ENCODE data around the gene COX7B2. TPM values are rescaled to one million over a fixed set of nuclear protein-coding genes. Genes with fewer than 3 reads are reported as not detected.

Gene COX7B2
- polyA plus RNA-seq, 3 donors, result not detected

DNA sequence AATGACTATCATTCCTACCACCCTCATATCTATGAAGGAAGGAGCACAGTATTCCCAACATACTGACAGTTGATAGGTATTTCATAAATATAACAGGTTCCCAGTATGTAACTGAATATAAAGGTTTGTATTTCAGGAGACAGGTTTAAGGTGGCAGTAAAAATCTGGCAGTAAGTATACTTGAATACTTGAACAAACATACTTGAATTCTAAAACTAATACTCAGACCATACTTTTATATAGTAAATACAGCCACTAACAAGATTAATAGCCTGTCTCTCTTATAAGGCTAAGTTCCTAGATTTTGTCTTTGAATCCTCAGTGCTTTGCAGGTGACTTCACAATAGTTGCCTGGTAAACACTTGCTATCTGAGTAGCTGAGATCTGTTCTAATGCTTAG, 46.6 kb upstream of the COX7B2 start:
- peaks cover 2 to 8% of the 10 kb centered on the region in 2 donors for H3K27me3 ChIP-seq (ENCODE audit: control insufficient read depth in 2 of 2, insufficient read depth in 2 of 2, low read length in 2 of 2)
- no peaks in the 10 kb centered on the region for H3K4me1 ChIP-seq (ENCODE audit: control insufficient read depth in 1 of 2, insufficient read depth in 2 of 2, low read length in 2 of 2)
- no peak for DNase-seq
- H3K27ac Mint-ChIP-seq, result no peak overlapping the region
- peaks cover 4 to 10% (median 6%) of the 10 kb centered on the region in 3 donors for H3K27me3 Mint-ChIP-seq (ENCODE audit: low read depth in 3 of 3)
- no peaks in the 10 kb centered on the region for H3K36me3 ChIP-seq (replicated peaks in 1 of 2; ENCODE audit: control insufficient read depth in 1 of 2, insufficient read depth in 2 of 2, low read length in 2 of 2)
- H4K20me1 ChIP-seq (ENCODE audit: insufficient read depth, low read length), result no peaks in the 10 kb centered on the region
- no peak overlapping the region for H3K27ac ChIP-seq (ENCODE audit: low read depth in 1 of 2, low read length in 2 of 2)
- TF ChIP-seq, protein P1, sequence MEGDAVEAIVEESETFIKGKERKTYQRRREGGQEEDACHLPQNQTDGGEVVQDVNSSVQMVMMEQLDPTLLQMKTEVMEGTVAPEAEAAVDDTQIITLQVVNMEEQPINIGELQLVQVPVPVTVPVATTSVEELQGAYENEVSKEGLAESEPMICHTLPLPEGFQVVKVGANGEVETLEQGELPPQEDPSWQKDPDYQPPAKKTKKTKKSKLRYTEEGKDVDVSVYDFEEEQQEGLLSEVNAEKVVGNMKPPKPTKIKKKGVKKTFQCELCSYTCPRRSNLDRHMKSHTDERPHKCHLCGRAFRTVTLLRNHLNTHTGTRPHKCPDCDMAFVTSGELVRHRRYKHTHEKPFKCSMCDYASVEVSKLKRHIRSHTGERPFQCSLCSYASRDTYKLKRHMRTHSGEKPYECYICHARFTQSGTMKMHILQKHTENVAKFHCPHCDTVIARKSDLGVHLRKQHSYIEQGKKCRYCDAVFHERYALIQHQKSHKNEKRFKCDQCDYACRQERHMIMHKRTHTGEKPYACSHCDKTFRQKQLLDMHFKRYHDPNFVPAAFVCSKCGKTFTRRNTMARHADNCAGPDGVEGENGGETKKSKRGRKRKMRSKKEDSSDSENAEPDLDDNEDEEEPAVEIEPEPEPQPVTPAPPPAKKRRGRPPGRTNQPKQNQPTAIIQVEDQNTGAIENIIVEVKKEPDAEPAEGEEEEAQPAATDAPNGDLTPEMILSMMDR (IDR thresholded peaks at IDR 0.05), result no peak
- no peak overlapping the region for H3K4me3 ChIP-seq (replicated peaks in 1 of 3; ENCODE audit: low read depth in 2 of 3, low read length in 3 of 3)
- H3K9ac ChIP-seq (ENCODE audit: insufficient read depth, low read length, poor library complexity, severe bottlenecking), result no peak overlapping the region
- intact Hi-C loops (cut with micrococcal nuclease), result no loop called here
- H3K9me3 Mint-ChIP-seq, result no peaks in the 10 kb centered on the region
- H3K4me1 Mint-ChIP-seq, result no peaks in the 10 kb centered on the region
- H3K36me3 Mint-ChIP-seq, result no peaks in the 10 kb centered on the region
- H3K4me2 ChIP-seq (replicated peaks; ENCODE audit: extremely low read depth, low read length, poor library complexity, severe bottlenecking), result no peak overlapping the region
- H3K4me3 Mint-ChIP-seq, result no peak overlapping the region
- no peak overlapping the region for H2AFZ ChIP-seq (ENCODE audit: insufficient read depth, low read depth, low read length, poor library complexity, severe bottlenecking)
- H3K9me3 ChIP-seq (replicated peaks in 1 of 2; ENCODE audit: control insufficient read depth in 1 of 2, insufficient read depth in 1 of 2, low read length in 2 of 2), result no peaks in the 10 kb centered on the region
- no peaks in the 10 kb centered on the region for H3K79me2 ChIP-seq (ENCODE audit: insufficient read depth, low read length)

DNA sequence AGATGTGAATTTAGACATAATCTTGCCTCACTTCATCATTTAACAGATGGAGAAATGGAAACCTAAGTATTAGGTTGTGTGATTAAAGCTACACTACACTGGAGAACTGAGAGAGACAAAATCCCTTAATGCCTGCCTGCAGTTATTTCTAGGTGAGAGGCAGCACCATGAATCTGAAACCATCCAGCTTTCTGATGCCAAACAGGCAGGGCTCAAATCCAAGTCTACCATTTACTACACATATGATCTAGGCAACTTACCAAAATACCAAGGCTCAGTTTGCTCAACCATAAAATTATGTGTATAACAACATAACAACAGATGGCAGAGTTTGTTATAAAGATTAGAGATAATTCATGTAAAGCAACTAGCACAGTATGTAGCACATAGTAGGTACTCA, 45.6 kb upstream of the COX7B2 start:
- Histone ChIP-seq H2AFZ (ENCODE audit: insufficient read depth, low read depth, low read length, poor library complexity, severe bottlenecking) (no peak overlapping the region), H3K9ac (ENCODE audit: insufficient read depth, low read length, poor library complexity, severe bottlenecking) (no peak overlapping the region), H3K27ac (ENCODE audit: low read depth in 1 of 2, low read length in 2 of 2) (no peak overlapping the region), H3K36me3 (replicated peaks in 1 of 2; ENCODE audit: control insufficient read depth in 1 of 2, insufficient read depth in 2 of 2, low read length in 2 of 2) (no peaks in the 10 kb centered on the region), H3K4me3 (replicated peaks in 1 of 3; ENCODE audit: low read depth in 2 of 3, low read length in 3 of 3) (no peak overlapping the region), H3K79me2 (ENCODE audit: insufficient read depth, low read length) (no peaks in the 10 kb centered on the region), H4K20me1 (ENCODE audit: insufficient read depth, low read length) (no peaks in the 10 kb centered on the region), H3K4me1 (ENCODE audit: control insufficient read depth in 1 of 2, insufficient read depth in 2 of 2, low read length in 2 of 2) (no peaks in the 10 kb centered on the region), H3K4me2 (replicated peaks; ENCODE audit: extremely low read depth, low read length, poor library complexity, severe bottlenecking) (no peak overlapping the region), H3K27me3 (ENCODE audit: control insufficient read depth in 2 of 2, insufficient read depth in 2 of 2, low read length in 2 of 2) (peaks cover 2 to 8% of the 10 kb centered on the region in 2 donors), H3K9me3 (replicated peaks in 1 of 2; ENCODE audit: control insufficient read depth in 1 of 2, insufficient read depth in 1 of 2, low read length in 2 of 2) (no peaks in the 10 kb centered on the region)
- H3K4me3 Mint-ChIP-seq, result no peak overlapping the region
- no peak for DNase-seq
- H3K27me3 Mint-ChIP-seq (ENCODE audit: low read depth in 3 of 3), result peaks cover 4 to 10% (median 6%) of the 10 kb centered on the region in 3 donors
- TF ChIP-seq, protein P1 (IDR thresholded peaks at IDR 0.05), result no peak
- no peaks in the 10 kb centered on the region for H3K4me1 Mint-ChIP-seq
- no peaks in the 10 kb centered on the region for H3K36me3 Mint-ChIP-seq
- intact Hi-C loops (cut with micrococcal nuclease), result no loop called here
- H3K9me3 Mint-ChIP-seq, result no peaks in the 10 kb centered on the region
- H3K27ac Mint-ChIP-seq, result no peak overlapping the region

All from CD14-positive monocyte (primary cell).